GM12878 (cell line): ENCODE measurements around the gene MTSS2. TPM values are rescaled to one million over a fixed set of nuclear protein-coding genes. Genes with fewer than 3 reads are reported as not detected.

Experiments used
- ATAC-seq: fragments of 200-7000 bp; cut with Tn5 transposase; 3 replicates; pipeline ENCODE4 v1.9.1; 2020; ENCODE audit warnings: mild to moderate bottlenecking, moderate library complexity
- BruUV-seq: library from RNA; stranded (reverse); fragments of 400-500 nt; replicated peaks from 2 replicates; lab custom pipeline; 2021; lab: Mats Ljungman, UMichigan
- CTCF ChIA-PET: fragments of 300-600 bp; sonication (Branson Sonifier 250); formaldehyde crosslinking; extraction: SDS; loops from one replicate; lab custom pipeline; 2021; ENCODE audit warnings: inconsistent platforms; lab: Yijun Ruan, JAX
- POLR2A ChIA-PET: fragments of 350-600 bp; formaldehyde crosslinking; extraction: SDS; loops from one replicate; lab custom pipeline; 2021; ENCODE audit warnings: inconsistent platforms; lab: Charles Lee
- RAD21 ChIA-PET: fragments of 300-600 bp; sonication (Branson Sonifier 250); formaldehyde crosslinking; loops from one replicate; lab custom pipeline; 2023; ENCODE audit warnings: antibody characterized with exemption; ENCODE audit not compliant: unreplicated experiment; lab: Charles Lee
- SMC1A ChIA-PET: fragments of 300-600 bp; sonication (Branson Sonifier 250); formaldehyde crosslinking; loops from one replicate; lab custom pipeline; 2023; ENCODE audit not compliant: unreplicated experiment, uncharacterized antibody; lab: Charles Lee
- DNase-seq: peaks from one replicate; pipeline ENCODE4 v3.0.0-alpha.2; 2011; ENCODE audit warnings: low read depth, low spot score
- FAIRE-seq: peaks from 3 replicates; lab custom pipeline; 2011; peaks lifted over from hg19 to GRCh38; lab: Jason Lieb, UNC
- H2AFZ ChIP-seq: 2 replicates; pipeline ENCODE4 v1.6.0; 2011; ENCODE audit warnings: low read depth, low read length, control low read depth; ENCODE audit not compliant: control insufficient read depth
- H3K27ac ChIP-seq: 2 replicates; pipeline ENCODE4 v1.5.1; 2011; ENCODE audit warnings: control low read depth; ENCODE audit not compliant: control insufficient read depth, insufficient read depth
- H3K27me3 ChIP-seq, 2 experiments: replicated peaks in 1 of 2; 2 replicates each; pipeline versions ENCODE4 v1.6.0 to v1.6.1; 2011; ENCODE audit warnings: low read length in 1 of 2; ENCODE audit not compliant: control insufficient read depth in 2 of 2, insufficient read depth in 2 of 2
- H3K36me3 ChIP-seq, 2 experiments: 2 replicates each; pipeline ENCODE4 v1.5.1; 2011; ENCODE audit warnings: low read length in 1 of 2; ENCODE audit not compliant: control insufficient read depth in 2 of 2, insufficient read depth in 2 of 2
- H3K4me1 ChIP-seq: 2 replicates; pipeline ENCODE4 v1.6.1; 2011; ENCODE audit warnings: mild to moderate bottlenecking, low read length, moderate library complexity, mixed read lengths; ENCODE audit not compliant: control insufficient read depth, insufficient read depth
- H3K4me2 ChIP-seq: 2 replicates; pipeline ENCODE4 v1.6.0; 2011; ENCODE audit warnings: control low read depth; ENCODE audit not compliant: control insufficient read depth, insufficient read depth
- H3K4me3 ChIP-seq: fragments of 200-600 bp; sonication (generic); 2 replicates; pipeline ENCODE4 v1.5.1; 2016
- H3K79me2 ChIP-seq: 2 replicates; pipeline ENCODE4 v1.6.0; 2011; ENCODE audit warnings: low read length; ENCODE audit not compliant: control insufficient read depth, insufficient read depth
- H3K9ac ChIP-seq: 2 replicates; pipeline ENCODE4 v1.8.0; 2011; ENCODE audit warnings: low read length, control low read depth, mixed read lengths; ENCODE audit not compliant: control insufficient read depth, insufficient read depth
- H3K9me3 ChIP-seq: replicated peaks from 3 replicates; pipeline ENCODE4 v1.5.1; 2011; ENCODE audit warnings: mild to moderate bottlenecking, low read length; ENCODE audit not compliant: control insufficient read depth, insufficient read depth
- H4K20me1 ChIP-seq: 2 replicates; pipeline ENCODE4 v1.6.0; 2011; ENCODE audit not compliant: control insufficient read depth, insufficient read depth
- ATF3 ChIP-seq: IDR thresholded peaks from 2 replicates; pipeline ENCODE4 v1.6.1; 2011; ENCODE audit warnings: low read depth, mild to moderate bottlenecking, low read length, moderate library complexity, borderline replicate concordance; ENCODE audit errors: extremely low read depth
- BHLHE40 ChIP-seq, 2 experiments: fragments of 450-650 bp in 1 of 2; IDR thresholded peaks; 2 replicates each; pipeline ENCODE4 v1.6.1; 2011 to 2017; ENCODE audit warnings: low read depth in 2 of 2, borderline replicate concordance in 1 of 2, improper control_type of control experiment in 1 of 2, low read length in 1 of 2, mild to moderate bottlenecking in 1 of 2
- CREM ChIP-seq: IDR thresholded peaks from 2 replicates; pipeline ENCODE4 v1.6.1; 2014; ENCODE audit warnings: antibody characterized with exemption, low read depth
- IKZF1 ChIP-seq: fragments of 450-650 bp; conservative IDR thresholded peaks from 2 replicates; pipeline ENCODE4 v1.6.1; 2017; ENCODE audit warnings: antibody characterized with exemption, mild to moderate bottlenecking
- IRF3 ChIP-seq: fragments of 450-650 bp; IDR thresholded peaks from 2 replicates; pipeline ENCODE4 v1.6.1; 2014; ENCODE audit warnings: mild to moderate bottlenecking
- MLLT1 ChIP-seq: fragments of 450-650 bp; IDR thresholded peaks from 2 replicates; pipeline ENCODE4 v1.6.1; 2016; ENCODE audit warnings: mild to moderate bottlenecking
- SMC3 ChIP-seq: IDR thresholded peaks from 2 replicates; pipeline ENCODE4 v1.6.1; 2011; ENCODE audit warnings: low read length, improper control_type of control experiment, borderline replicate concordance
- ZNF687 ChIP-seq: fragments of 450-650 bp; IDR thresholded peaks from 2 replicates; pipeline ENCODE4 v1.6.1; 2017; ENCODE audit warnings: mild to moderate bottlenecking, moderate library complexity
- ZSCAN29 ChIP-seq: fragments of 450-650 bp; IDR thresholded peaks from 2 replicates; pipeline ENCODE4 v1.6.1; 2017; ENCODE audit warnings: mild to moderate bottlenecking, moderate library complexity
- WGBS: methylation state at CpG from one replicate; pipeline ENCODE4 v1.1.6; 2016; ENCODE audit warnings: low lambda C conversion rate; ENCODE audit not compliant: insufficient replicate concordance, insufficient coverage; ENCODE audit errors: missing lambda C conversion rate; 5-methylcytosine and 5-hydroxymethylcytosine counted together
- in situ Hi-C: fragments of 300-500 bp; cut with MboI; formaldehyde crosslinking; loops from 9 replicates; pipeline ENCODE4 v1.14.3; 2018; ENCODE audit warnings: mixed read lengths
- intact Hi-C: fragments of 100-400 bp; cut with micrococcal nuclease; formaldehyde crosslinking; loops from one replicate; pipeline ENCODE4 v1.14.2; 2022; ENCODE audit not compliant: unreplicated experiment
- polyA plus RNA-seq, 11 experiments: library from polyadenylated mRNA; depleted of rRNA in 4 of 11; unstranded in 6 of 11; stranded (reverse) in 5 of 11; fragments of >200 nt; fragmentation: Nextera tagmentation in 4 of 11; fragmentation: Illumina TruSeq in 1 of 11; extraction: Ambion mirVana in 4 of 11; extraction: Trizol in 1 of 11; gene quantifications; 1 replicate in 1 of 11; 2 replicates in 10 of 11; pipeline versions ENCODE4 v1.2.1 to v1.2.3, GENCODE V29; 2011 to 2016; ENCODE audit warnings: inconsistent platforms in 2 of 11, missing spikeins in 2 of 11, low read depth in 1 of 11
- total RNA-seq, 4 experiments: library from RNA; depleted of rRNA in 3 of 4; stranded (reverse); fragments of >200 nt in 3 of 4; fragmentation: Illumina TruSeq in 1 of 4; extraction: Trizol in 1 of 4; gene quantifications; 2 replicates each; pipeline versions ENCODE4 v1.2.1 to v1.2.3, GENCODE V29; 2013 to 2021

Gene MTSS2
- total and polyA plus RNA-seq, 10 of the 15 experiments (the other 5 are each of a cell fraction or from before 2014, with no cell fraction given) = under 0.01 to 0.51 (median 0.14) TPM; not detected in 4

- ChIA-PET POLR2A (no interaction called here), SMC1A (no interaction called here), RAD21 (no interaction called here), CTCF (interaction anchor here (1.2 kb wide), 1 partner anchor 64 kb away, joined by 3 read pairs; no protein-coding TSS in a partner anchor)
- DNase-seq (no peak), ATAC-seq (no peak), FAIRE-seq (no peak)
- 80% methylated on average over 7 of the region's 7 CpGs for WGBS
- TF ChIP-seq ATF3 = no peak
- TF ChIP-seq IRF3 = no peak
- TF ChIP-seq MLLT1 = no peak
- TF ChIP-seq BHLHE40 (IDR thresholded peaks at IDR 0.05; ENCODE audit: borderline replicate concordance in 1 of 2, low read depth in 2 of 2, low read length in 1 of 2) = no peak
- no peak for TF ChIP-seq ZNF687
- TF ChIP-seq ZSCAN29 = no peak
- no peak for TF ChIP-seq IKZF1
- no peak for TF ChIP-seq CREM
- no peak for TF ChIP-seq SMC3
- no peak overlapping the region for H3K27ac ChIP-seq
- H3K36me3 ChIP-seq = peaks cover 2 to 5% of the 10 kb centered on the region in 2 experiments; a peak in 2 of 4 replicates
- no peaks in the 10 kb centered on the region for H3K79me2 ChIP-seq
- H3K4me1 ChIP-seq = no peaks in the 10 kb centered on the region
- no peaks in the 10 kb centered on the region for H3K9me3 ChIP-seq
- no TSS peak for BruUV-seq
- H2AFZ ChIP-seq = no peak overlapping the region
- no peak overlapping the region for H3K4me2 ChIP-seq
- intact Hi-C loops = no loop called here
- H4K20me1 ChIP-seq = no peaks in the 10 kb centered on the region
- H3K4me3 ChIP-seq = no peak overlapping the region
- H3K9ac ChIP-seq = no peak overlapping the region
- H3K27me3 ChIP-seq = no peaks in the 10 kb centered on the region
- in situ Hi-C loops = no loop called here
Observed at GRCh38 chr16:70706948-70707465, 21.2 kb upstream of the MTSS2 start.
